Inflammatory macrophage treated with lipopolysaccharide for 4 hours (primary cell): ENCODE measurements around the gene PCARE.

Experiments used
- DNase-seq: peaks from one replicate; pipeline ENCODE4 v3.0.0-alpha.2; 2020

The PCARE gene

DNA sequence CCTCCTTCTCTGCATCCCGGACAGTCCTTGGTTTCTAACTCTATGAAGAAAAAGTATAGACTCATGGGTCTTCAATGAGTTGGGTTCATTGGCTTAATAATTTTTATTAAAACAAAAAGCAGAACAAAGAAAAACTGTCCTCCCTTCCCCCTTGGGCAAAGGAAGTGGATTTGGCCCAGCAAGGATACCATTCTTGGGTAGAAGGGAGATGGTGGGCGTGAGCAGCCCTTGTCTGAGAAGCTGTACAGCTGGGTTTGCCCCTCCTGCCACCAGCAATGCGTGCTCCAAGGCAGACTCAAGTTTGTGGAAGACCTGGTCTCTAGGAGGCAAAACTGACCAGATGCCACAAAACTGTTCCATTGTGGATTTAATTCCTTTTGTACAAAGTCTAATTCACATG lies 12.7 kb downstream of the PCARE start:
- DNase-seq: peak; percentile 15

DNA sequence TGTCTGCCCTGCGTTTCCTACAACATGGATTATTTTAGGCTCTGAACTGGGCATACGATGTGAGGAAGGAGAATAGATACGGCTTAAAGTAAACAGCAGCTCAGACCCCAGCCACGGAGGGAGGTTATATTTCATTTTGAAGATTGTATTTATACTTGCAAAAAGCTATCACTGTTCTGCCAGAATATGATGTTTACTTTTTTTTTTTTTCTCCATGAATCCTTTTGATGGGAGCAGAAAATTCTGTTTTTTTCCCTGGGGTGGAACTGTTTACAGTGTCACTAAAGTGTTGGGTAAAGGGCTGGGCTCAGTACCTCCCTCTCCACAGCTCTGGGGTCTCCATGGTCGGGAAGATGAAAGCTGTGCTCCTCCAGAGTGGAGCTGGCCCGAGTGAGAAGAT lies 13.1 kb downstream of the PCARE start:
- no peak for DNase-seq

DNA sequence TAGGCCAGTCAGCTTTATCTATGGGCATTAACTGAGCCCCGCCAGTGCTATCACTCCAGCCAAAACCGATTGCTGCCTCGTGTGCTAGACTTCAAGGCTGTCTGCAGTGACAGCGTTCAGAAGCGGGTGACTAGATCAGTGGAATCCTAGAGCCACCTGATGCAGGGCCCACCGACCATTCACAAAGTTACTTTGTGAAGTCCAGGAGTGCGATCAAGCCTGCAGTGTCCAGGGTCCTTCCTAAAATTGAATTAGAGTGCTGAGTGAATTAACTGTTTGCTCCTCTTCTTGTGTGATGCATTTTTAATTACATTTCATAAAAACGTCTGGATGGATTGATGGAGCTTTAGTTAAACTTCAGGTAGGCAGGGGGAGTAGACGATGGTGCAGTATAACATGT lies 13.9 kb downstream of the PCARE start:
- no peak for DNase-seq

DNA sequence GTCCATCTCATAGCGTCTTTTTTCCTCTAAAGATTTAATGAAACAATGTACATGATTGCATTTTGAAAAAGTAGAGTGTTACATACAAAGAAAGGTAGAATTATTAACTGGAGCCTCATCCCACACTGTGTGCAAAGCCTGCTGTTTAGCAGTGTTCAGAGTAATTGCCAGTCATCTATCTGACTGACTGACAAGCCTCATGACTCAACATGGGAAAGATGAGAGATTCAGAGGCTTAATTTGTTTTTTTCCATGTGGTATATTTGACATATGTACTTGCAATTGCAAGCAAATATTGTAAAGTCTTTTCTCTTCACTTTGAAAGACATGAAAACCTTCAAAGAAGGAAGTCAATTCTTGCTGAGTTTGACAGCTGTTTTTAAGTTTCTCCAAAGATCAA lies 14.7 kb downstream of the PCARE start:
- peak; percentile 13 for DNase-seq

DNA sequence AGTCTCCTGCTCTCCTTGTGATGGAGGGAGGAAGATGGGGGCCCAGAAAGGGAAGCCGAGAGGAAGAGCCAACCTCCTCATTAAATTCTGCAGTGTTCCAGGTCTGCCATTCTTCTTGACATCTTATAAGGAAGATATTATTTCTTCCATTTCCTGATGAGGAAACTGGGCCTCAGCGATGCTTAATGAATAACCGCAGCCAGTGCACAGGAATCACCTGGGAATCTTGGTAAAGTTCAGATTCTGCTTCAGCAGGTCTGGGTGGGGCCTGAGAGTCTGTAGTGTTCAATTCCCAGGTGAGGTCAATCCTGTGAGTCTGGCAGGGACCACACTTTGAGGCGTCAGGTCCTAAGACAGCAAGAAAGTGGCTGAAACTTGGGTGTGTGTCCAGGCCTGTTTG lies 17.3 kb downstream of the PCARE start:
- DNase-seq: no peak

DNA sequence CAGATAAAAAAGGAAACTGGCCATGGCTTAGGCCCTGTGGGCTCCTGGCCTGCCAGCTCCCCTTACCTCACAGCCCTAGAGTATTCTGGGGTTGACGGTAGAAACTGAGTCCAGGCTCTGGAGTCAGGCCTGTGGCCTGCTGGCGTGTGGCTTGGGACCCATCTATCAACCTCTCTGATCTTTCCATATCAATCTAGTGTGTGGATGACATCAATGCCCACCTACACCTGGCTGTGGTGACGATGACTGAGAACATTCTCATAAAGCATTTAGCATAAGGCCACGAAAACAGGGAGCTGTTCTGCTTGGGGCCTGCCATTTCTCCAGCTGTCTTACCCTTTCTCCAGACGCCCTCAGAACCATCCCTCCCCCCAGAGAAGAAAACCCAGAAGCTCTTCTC lies 17.9 kb downstream of the PCARE start:
- DNase-seq: no peak

DNA sequence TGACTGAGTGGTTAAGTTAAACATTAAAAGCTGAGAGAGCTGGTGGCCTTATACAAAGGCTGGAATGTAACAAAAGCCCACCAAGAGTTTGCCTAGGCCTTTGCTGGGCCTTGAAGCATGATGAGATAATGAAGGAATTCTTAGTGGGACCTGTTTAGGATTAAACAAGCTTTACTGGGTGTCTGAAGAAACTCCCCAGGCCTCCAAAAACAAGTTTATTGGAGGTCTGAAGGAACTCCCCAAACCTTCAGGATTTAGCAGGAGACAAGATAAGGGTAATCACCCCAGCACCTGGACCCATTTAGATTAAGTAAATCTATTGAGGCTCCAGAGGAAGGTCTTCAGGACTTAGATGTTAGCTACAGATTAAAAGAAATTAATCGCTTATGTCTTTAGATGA lies 18.7 kb downstream of the PCARE start:
- DNase-seq: no peak

DNA sequence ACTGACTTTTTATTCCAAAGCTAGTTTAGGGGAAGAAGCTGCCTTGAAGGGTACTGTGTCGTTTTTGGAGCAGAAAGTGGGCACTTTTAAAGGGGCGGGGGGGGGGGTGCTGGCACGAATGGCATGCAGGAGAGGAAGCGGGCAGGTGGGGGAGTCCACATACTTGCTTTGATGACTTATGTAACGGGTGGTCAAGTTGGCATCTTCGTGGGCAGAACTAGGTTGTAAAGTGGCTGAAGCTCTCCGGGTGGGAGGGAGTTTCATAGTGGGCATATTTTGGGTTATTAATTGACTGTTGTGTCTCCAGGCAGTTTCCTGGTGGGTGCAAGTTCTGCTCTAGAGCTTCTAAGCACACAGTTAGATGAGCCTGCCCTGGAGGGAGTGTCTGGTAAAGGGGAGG lies 19.9 kb downstream of the PCARE start:
- no peak for DNase-seq

DNA sequence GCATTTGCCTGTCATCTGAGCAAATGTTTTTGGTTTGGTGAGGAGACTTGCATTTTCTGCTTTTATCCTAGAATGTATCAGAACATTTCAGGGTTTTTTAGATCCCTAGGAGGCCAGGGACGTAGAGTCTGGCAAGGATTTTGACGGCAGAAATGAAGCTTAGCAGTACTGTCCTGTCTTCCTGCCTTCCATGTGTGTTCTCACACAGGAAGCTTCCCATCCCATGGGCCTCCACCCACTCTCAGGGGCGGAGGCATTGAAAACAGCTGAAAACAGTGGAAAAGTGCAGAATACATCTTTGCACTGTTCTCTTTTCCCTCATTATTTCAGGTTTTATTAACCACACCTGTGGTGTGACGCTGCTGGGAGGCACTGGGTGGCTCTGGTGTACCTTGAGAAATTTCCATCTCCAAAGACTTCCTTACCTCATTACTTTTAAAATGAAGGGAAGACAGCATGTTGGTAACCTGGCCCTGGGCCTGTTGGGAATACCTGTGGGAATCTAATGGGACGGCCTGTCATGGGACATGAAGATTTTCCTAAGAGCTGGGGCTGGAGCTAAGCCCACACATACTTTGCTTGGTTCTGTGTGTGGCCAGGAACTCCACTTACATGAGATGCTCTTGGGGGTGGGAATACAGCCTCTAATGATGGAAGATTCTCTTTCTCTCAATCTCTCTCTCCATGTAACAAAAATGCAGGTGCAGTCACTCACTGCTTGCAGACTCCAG lies 20.5 kb downstream of the PCARE start:
- DNase-seq: no peak

- no peak for DNase-seq
Measured at GRCh38 chr2:29053223-29053622, 21.1 kb downstream of the PCARE start.

DNA sequence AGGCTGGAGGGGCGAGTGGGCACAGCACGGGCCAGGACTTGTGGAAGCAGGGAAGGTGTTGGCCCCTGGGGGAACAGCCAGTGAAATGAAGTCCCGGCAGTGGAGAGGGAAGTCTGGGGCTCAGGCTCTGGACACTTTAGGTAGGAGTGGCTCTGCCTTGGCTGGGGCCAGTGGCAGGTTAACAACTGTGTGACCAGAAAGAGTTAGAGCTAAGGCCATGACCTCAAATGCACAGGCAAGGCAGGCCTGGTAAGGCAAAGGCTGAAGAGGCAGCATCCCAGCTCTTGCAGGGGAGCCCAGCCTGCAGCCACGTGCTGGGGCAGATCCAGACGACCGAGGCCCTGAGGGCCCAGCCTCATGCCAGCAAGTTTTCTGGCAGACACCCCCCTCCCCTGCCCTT lies 21.5 kb downstream of the PCARE start:
- no peak for DNase-seq

- no peak for DNase-seq
Measured at GRCh38 chr2:29051730-29052129, 22.6 kb downstream of the PCARE start.

- no peak for DNase-seq
Measured at GRCh38 chr2:29050591-29050990, 23.7 kb downstream of the PCARE start.

DNA sequence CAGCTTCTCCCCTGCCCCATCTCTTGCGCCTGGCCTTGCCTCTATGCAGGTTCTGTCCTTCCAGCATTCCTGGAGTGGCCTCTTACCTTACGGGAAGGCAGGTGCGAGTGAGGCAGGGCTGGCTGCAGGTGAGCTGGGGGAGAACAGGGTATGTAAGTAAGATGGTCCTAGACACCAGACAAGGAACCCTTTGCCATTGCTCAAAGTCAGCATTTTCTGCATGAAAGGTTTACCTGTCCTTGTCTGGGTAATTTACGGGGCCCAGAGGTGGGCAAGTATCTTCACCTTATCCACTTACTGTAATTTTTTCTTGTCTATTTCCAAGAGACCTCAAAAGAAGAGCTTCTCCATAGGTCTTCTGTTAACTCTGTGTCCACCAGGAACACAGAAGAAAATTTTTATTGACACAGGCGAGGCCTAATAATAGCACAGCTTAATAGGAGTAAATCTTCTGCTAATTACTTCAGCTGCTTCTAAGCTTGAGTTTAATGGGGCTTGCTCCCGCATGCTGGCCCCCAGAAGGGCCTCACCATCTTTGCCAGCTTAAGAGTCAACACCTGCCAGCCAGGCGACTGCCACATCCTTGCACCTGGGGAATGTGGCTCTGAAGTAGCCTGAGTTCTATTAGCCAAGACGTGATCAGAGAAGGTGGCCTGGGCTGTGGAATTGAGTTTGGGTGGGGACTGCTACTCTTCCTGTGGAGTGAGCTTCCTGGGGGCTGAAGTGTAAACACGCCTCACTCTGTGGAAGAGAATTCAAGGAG lies 27.1 kb downstream of the PCARE start:
- DNase-seq: no peak

- no peak for DNase-seq
Measured at GRCh38 chr2:29046321-29046720, 28.0 kb downstream of the PCARE start.

GRCh38 chr2:29044459-29044858 lies 29.9 kb downstream of the PCARE start:
- DNase-seq: no peak

DNA sequence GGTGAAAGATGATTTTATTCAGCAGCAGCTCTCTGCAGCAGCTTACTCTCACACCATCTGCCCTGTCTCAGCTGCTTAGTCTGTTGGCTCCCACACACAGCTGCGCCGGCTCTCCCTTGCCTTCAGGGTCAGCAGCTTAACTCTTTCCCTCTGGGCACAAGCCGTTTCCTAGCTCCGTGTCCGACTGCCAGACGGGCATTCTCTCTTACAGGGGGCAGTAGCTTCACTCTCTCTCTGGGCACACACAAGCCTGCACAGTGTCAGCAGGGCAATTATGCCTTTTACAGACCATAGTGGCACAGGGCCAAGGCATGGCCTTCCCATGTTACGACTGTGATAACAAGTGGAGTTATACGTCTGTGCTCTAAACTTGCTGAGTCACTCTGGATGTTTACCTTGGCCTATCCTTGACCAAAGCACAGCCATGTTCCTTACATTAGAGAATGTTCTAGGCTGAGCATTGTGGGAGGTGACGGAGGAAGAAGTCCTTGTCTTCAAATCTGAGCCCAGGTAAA lies 31.7 kb downstream of the PCARE start:
- DNase-seq: no peak

DNA sequence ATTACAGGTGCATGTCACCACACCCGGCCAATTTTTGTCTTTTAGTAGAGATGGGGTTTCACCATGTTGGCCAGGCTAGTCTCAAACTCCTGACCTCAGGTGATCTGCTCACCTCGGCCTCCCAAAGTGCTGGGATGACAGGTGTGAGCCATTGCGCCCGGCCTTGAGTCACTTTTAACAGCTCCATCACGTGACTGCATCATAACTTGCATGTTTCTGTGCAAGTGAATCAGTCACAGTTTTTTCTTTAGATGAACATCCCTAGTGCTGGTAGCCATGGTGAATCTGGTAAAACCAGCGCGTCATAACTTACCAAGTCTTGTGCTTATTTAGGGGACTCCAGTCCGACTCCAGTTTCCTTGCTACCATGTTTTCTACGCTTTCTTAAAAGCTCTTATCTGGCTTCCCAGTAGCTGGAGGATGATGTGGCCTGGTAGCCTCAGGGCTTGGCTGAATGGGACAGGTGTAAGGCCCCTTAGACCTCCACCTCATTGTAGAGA lies 33.1 kb downstream of the PCARE start:
- DNase-seq: no peak

GRCh38 chr2:29040552-29040951 lies 33.8 kb downstream of the PCARE start:
- no peak for DNase-seq

DNA sequence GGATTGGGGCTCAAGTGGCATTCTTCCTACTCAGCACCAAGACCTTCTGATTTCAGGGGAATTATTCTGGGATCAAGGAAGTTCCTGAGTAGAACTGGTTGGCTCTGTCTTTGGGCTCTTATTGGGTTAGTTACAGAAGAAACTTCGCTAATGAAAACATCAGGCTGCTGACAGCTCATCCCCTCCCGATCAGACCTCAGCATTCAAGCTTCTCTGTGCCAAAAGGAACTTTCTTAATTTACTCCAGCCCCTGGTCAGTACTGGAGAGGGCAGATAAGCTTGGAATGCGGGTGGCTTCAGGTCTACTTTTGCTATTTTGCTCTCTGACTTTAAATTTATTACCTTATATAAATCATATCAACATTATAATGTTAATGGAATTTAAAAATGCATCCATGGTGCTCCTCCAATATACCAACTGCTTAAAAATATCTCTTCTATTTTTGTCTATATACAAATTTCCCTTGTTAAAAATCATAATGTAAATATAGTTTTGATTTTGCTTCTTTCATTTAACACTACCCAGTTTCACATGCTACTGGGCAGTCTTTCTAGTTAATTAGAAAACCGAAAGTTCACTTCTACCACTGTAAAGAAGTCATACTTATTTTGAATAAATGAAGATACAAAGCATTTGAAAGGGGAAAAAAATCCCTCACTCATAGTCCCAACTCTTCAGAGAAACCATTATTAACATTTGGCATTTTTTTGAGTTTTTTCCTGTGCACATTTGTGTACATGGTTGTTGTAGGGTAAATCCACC lies 34.4 kb downstream of the PCARE start:
- DNase-seq: no peak

- peak; percentile 45 for DNase-seq
Measured at GRCh38 chr2:29035016-29035745, 39.1 kb downstream of the PCARE start.

GRCh38 chr2:29033656-29034055 lies 40.7 kb downstream of the PCARE start:
- DNase-seq: peak; percentile 52

- DNase-seq: no peak
Measured at GRCh38 chr2:29033172-29033571, 41.2 kb downstream of the PCARE start.
